ENCODE results near the gene GPR78. TPM values are rescaled to one million over a fixed set of nuclear protein-coding genes. Genes with fewer than 3 reads are reported as not detected.

GPR78 gene
- total RNA-seq, 2 donors from 2014 or later, result 0.45 TPM; not detected in 1

GRCh38 chr4:8568068-8568668 is 12.0 kb upstream of the GPR78 start:
- no peak for DNase-seq (ENCODE audit: low spot score)
- TF ChIP-seq, protein P1, sequence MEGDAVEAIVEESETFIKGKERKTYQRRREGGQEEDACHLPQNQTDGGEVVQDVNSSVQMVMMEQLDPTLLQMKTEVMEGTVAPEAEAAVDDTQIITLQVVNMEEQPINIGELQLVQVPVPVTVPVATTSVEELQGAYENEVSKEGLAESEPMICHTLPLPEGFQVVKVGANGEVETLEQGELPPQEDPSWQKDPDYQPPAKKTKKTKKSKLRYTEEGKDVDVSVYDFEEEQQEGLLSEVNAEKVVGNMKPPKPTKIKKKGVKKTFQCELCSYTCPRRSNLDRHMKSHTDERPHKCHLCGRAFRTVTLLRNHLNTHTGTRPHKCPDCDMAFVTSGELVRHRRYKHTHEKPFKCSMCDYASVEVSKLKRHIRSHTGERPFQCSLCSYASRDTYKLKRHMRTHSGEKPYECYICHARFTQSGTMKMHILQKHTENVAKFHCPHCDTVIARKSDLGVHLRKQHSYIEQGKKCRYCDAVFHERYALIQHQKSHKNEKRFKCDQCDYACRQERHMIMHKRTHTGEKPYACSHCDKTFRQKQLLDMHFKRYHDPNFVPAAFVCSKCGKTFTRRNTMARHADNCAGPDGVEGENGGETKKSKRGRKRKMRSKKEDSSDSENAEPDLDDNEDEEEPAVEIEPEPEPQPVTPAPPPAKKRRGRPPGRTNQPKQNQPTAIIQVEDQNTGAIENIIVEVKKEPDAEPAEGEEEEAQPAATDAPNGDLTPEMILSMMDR (IDR thresholded peaks at IDR 0.05), result no peak
- no peak for TF ChIP-seq POLR2A (IDR thresholded peaks at IDR 0.05)
- no peaks in the 10 kb centered on the region for H3K9me3 ChIP-seq
- no peaks in the 10 kb centered on the region for H3K27me3 ChIP-seq (replicated peaks; ENCODE audit: insufficient read depth)
- H3K4me1 ChIP-seq (replicated peaks), result no peaks in the 10 kb centered on the region
- no peak overlapping the region for H3K4me3 ChIP-seq
- H3K27ac ChIP-seq, result no peak overlapping the region
- no peaks in the 10 kb centered on the region for H3K36me3 ChIP-seq
- WGBS, result 48% methylated on average over 5 of the region's 5 CpGs
- intact Hi-C loops (cut with DNase I), result no loop called here

GRCh38 chr4:8570201-8570600 is 10.0 kb upstream of the GPR78 start:
- intact Hi-C loops (cut with DNase I), result no loop called here
- Histone ChIP-seq H3K27me3 (replicated peaks; ENCODE audit: insufficient read depth) (no peaks in the 10 kb centered on the region), H3K36me3 (no peaks in the 10 kb centered on the region), H3K4me3 (no peak overlapping the region), H3K4me1 (replicated peaks) (no peaks in the 10 kb centered on the region), H3K9me3 (no peaks in the 10 kb centered on the region), H3K27ac (no peak overlapping the region)
- TF ChIP-seq, protein P1 (IDR thresholded peaks at IDR 0.05), result no peak
- no peak for TF ChIP-seq POLR2A (IDR thresholded peaks at IDR 0.05)
- no peak for TF ChIP-seq POLR2AphosphoS5 (IDR thresholded peaks at IDR 0.05)
- DNase-seq (ENCODE audit: low spot score), result no peak
- 64% methylated on average over 1 of the region's 1 CpG for WGBS

- H3K4me3 ChIP-seq, result no peak overlapping the region
- DNase-seq (ENCODE audit: low spot score), result no peak
- no peak for TF ChIP-seq POLR2AphosphoS5 (IDR thresholded peaks at IDR 0.05)
- TF ChIP-seq, protein P1 (IDR thresholded peaks at IDR 0.05), result no peak
- TF ChIP-seq POLR2A (IDR thresholded peaks at IDR 0.05), result no peak
- H3K36me3 ChIP-seq, result no peaks in the 10 kb centered on the region
- H3K4me1 ChIP-seq (replicated peaks), result no peaks in the 10 kb centered on the region
- no peak overlapping the region for H3K27ac ChIP-seq
- no peaks in the 10 kb centered on the region for H3K9me3 ChIP-seq
- intact Hi-C loops (cut with DNase I), result no loop called here
- H3K27me3 ChIP-seq (replicated peaks; ENCODE audit: insufficient read depth), result no peaks in the 10 kb centered on the region
- WGBS, result 74% methylated on average over 6 of the region's 6 CpGs
Observed at GRCh38 chr4:8571702-8572685, 8.2 kb upstream of the GPR78 start.

GRCh38 chr4:8573266-8573665 is 6.9 kb upstream of the GPR78 start:
- TF ChIP-seq, protein P1 (IDR thresholded peaks at IDR 0.05), result no peak
- no peak for TF ChIP-seq POLR2AphosphoS5 (IDR thresholded peaks at IDR 0.05)
- no peak for TF ChIP-seq POLR2A (IDR thresholded peaks at IDR 0.05)
- no peak for DNase-seq (ENCODE audit: low spot score)
- intact Hi-C loops (cut with DNase I), result no loop called here
- Histone ChIP-seq H3K36me3 (no peaks in the 10 kb centered on the region), H3K27me3 (replicated peaks; ENCODE audit: insufficient read depth) (no peaks in the 10 kb centered on the region), H3K27ac (no peak overlapping the region), H3K4me3 (no peak overlapping the region), H3K4me1 (replicated peaks) (no peaks in the 10 kb centered on the region), H3K9me3 (no peaks in the 10 kb centered on the region)
- whole genome bisulfite sequencing, result 84% methylated on average over 5 of the region's 5 CpGs

Measured in prostate gland (tissue), 2 donors.